Inflammatory macrophage (primary cell): ENCODE results near the gene GNB3.
"Not testable (repeated sequence)": the region's sequence is repeated elsewhere in the genome, so short reads cannot be mapped to it uniquely, and the experiment has no call there.

ENCODE experiments used
- DNase-seq, 2 donors: peaks; one replicate each; pipeline ENCODE4 v3.0.0-alpha.2; 2020 to 2022

GNB3 gene

GRCh38 chr12:6884539-6884938 is 43.8 kb downstream of the GNB3 start:
- no peak for DNase-seq

DNA sequence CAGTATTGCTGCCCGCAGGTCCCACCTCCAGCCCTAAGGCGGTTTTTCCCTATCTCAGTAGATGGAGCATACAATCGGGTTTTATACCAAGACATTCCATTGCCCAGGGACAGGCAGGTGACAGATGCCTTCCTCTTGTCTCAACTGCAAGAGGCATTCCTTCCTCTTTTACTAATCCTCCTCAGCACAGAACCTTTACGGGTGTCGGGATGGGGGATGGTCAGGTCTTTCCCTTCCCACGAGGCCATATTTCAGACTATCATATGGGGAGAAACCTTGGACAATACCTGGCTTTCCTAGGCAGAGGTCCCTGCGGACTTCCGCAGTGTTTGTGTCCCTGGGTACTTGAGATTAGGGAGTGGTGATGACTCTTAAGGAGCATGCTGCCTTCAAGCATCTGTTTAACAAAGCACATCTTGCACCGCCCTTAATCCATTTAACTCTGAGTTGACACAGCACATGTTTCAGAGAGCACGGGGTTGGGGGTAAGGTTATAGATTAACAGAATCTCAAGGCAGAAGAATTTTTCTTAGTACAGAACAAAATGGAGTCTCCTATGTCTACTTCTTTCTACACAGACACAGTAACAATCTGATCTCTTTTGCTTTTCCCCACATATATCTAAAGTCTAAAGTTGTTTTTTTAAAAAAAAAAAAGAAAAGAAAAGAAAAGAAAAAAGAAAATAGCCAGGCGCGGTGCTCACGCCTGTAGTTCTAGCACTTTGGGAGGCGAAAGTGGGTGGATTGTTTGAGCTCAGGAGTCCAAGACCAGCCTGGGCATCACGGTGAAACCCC is 45.7 kb downstream of the GNB3 start:
- DNase-seq = not testable (repeated sequence)

DNA sequence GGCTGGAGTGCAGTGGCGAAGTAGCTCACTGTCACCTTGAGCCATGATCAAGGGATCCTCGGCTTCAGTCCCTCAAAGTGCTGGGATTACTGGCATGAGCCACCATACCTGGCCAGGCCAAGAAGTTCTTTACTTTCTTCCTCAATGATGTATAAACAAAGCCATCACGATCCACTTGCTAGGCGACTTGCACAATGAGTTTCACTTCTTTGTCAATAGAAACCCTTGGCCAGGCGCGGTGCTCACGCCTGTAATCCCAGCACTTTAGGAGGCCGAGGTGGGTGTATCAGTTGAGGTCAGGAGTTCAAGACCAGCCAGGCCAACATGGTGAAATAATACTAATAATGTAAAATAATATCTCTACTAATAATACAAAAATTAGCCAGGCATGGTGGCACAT is 46.7 kb downstream of the GNB3 start:
- peak; percentile 79 to 80 for DNase-seq

GRCh38 chr12:6888360-6888759 is 47.6 kb downstream of the GNB3 start:
- no peak for DNase-seq

DNA sequence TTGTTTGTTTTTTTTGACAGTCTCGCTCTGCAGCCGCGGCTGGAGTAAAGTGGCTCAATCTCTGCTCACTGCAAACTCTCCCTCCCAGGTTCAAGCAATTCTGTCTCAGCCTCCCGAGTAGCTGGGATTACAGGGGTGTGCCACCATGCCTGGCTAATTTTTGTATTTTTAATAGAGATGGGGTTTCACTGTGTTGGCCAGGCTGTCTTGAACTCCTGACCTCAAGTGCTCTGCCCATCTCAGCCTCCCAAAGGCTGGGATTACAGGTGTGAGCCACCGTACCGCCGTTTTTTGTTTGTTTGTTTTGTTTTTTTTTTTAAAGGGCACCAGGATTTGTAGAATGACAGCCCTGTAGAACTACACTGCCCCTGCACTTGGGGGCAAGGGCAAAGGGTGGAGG is 48.1 kb downstream of the GNB3 start:
- DNase-seq = not testable (repeated sequence)

DNA sequence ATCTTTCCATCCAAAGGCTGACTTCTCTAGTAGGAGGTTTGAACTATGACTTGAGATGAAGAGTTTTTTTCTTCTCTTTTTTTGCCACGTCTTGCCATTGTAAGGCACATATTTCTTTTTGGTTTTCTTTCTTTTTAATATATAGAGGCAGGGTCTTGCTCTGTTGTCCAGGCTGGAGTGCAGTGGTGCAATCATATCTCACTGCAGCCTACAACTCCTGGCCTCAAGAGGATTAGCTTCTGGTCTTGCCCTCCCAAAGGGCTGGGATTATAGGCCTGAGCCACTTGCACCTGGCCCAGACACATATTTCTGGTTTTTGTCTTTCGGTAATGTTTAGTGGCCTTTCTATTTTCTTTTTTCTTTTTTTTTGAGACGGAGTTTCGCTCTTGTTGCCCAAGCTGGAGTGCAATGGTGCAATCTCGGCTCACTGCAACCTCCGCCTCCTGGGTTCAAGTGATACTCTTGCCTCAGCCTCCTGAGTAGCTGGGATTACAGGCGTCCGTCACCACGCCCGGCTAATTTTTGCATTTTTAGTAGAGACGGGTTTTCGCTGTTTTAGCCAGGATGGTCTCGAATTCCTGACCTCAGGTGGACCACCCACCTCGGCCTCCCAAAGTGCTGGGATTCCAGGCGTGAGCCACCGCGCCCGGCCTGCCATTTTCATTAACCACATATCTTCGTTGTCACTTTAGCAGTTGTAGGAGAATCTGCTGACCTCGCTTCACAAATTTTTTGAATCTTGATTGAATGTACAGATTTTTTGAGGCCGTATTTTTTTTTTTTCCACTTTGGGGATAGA is 49.2 kb downstream of the GNB3 start:
- not testable (repeated sequence) for DNase-seq

- DNase-seq = peak; percentile 98
Measured at GRCh38 chr12:6890789-6891645, 50.3 kb downstream of the GNB3 start.

- no peak for DNase-seq
Measured at GRCh38 chr12:6891646-6892001, 50.9 kb downstream of the GNB3 start.

DNA sequence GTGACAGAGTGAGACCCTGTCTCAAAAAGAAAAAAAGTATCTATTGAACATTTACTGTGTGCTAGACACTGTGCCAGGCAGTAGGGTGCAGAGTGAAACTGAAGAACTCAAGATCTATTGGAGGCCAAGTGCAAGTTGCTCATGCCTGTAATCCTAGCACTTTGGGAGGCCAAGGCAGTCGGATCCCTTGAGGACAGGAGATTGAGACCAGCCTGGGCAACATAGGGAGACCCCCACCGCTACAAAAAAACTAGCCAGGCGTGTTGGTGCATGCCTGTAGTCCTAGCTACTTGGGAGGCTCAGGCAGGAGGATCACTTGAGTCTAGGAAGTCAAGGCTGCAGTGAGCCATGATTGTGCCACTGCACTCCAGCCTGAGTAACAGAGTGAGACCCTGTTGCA is 52.0 kb downstream of the GNB3 start:
- DNase-seq = not testable (repeated sequence)

DNA sequence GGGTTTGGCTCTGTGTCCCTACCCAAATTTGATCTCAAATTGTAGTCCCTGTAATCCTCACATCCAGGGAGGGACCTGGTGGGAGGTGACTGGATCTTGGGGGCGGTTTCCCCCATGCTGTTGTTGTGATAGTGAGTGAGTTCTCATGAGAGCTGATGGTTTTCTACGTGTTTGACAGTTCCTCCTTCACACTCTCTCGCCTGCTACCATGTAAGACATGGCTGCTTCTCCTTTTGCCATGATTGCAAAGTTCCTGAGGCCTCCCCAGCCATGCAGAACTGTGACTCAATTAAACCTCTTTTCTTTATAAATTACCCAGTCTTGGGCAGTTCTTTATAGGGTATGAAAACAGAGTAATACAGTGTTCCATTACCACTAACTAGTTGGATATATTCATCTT is 53.6 kb downstream of the GNB3 start:
- peak; percentile 58 to 70 for DNase-seq
